Fibroblast of the aortic adventitia (primary cell): Measurements from ENCODE around the gene ECE1. TPM values are rescaled to one million over a fixed set of nuclear protein-coding genes. Genes with fewer than 3 reads are reported as not detected.

Experiments
- DNase-seq: peaks from one replicate; pipeline ENCODE4 v3.0.0-alpha.2; 2010; ENCODE audit warnings: low read depth
- H3K4me3 ChIP-seq: 2 replicates; pipeline ENCODE4 v1.5.1; 2011; ENCODE audit warnings: low read depth, mild to moderate bottlenecking, control low read depth, low read length, moderate library complexity
- total RNA-seq: library from RNA; depleted of rRNA; stranded (reverse); fragments of >200 nt; gene quantifications from 2 replicates; pipeline ENCODE4 v1.2.3, GENCODE V29; 2012; ENCODE audit warnings: low replicate concordance
- TF ChIP-seq, protein P1 (sequence below): IDR thresholded peaks from 2 replicates; pipeline ENCODE4 v1.5.1; 2011; ENCODE audit warnings: mild to moderate bottlenecking, low read length, control low read depth, inconsistent platforms; ENCODE audit not compliant: insufficient read depth

The ECE1 gene
- total RNA-seq, 1 donor = 90.4 TPM

GRCh38 chr1:21325231-21325718 is 35.0 kb upstream of the ECE1 start:
- no peak for DNase-seq

DNA sequence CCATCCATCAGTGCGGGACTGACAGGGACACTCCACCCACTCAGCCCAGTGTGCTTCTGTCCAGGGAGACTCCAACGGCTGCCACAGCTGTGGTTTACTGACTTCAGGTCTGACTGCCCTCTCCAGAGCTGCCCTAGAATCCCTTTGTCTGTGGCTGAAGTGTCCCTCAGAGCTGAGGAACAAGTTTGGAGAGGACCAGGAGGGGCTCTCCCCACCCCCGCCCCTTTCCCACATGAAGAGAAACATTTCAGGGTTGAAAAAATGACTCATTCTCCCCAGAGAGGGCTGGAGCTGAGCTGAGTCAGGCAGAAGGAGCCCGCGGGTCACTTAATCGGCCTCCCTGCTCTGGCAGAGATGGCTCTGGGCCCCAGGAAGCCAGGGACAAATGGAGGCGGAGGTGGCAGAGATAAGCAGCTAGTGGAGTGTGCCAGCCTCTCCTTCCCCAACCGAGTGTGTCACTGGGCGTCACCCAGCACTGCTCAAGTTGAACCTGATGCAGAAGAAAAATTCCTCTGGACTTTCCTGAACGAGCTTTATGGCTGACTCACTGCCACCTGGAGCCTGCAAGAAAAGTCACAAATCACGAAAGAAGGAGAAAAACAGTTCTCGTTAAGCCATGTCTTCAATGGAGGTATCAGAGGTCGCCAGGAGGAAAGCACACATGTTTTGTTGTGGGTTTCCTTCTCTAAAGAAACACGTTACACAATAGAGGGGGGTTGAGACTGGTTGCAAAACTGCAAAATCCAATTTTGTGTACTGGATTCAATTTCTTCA is 34.3 kb upstream of the ECE1 start:
- peak; percentile 94 for DNase-seq
- H3K4me3 ChIP-seq = no peak overlapping the region
- TF ChIP-seq, protein P1, sequence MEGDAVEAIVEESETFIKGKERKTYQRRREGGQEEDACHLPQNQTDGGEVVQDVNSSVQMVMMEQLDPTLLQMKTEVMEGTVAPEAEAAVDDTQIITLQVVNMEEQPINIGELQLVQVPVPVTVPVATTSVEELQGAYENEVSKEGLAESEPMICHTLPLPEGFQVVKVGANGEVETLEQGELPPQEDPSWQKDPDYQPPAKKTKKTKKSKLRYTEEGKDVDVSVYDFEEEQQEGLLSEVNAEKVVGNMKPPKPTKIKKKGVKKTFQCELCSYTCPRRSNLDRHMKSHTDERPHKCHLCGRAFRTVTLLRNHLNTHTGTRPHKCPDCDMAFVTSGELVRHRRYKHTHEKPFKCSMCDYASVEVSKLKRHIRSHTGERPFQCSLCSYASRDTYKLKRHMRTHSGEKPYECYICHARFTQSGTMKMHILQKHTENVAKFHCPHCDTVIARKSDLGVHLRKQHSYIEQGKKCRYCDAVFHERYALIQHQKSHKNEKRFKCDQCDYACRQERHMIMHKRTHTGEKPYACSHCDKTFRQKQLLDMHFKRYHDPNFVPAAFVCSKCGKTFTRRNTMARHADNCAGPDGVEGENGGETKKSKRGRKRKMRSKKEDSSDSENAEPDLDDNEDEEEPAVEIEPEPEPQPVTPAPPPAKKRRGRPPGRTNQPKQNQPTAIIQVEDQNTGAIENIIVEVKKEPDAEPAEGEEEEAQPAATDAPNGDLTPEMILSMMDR = no peak

More at GRCh38 chr1:21325231-21325718, 35.0 kb upstream of the ECE1 start:
- H3K4me3 ChIP-seq = peak overlapping the region; percentile 35
- TF ChIP-seq, protein P1 = no peak

DNA sequence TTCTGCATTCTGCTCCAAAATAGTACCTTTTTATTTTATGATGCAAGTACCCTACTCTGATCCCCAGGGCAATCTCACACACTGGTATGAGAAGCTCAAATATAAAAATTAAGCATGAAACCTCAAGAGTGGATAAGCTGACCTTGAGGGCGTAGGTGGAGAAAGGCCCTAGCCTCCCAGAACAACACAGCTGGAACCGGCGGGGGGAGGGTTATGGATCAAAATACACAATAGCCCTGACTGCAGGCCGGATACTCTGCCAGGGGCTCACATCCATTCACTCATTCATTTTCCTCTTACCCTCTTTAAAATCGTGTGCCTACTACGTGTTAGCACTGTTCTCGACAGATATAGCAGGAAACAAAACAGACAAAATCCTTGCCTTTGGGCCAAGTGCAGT is 32.8 kb upstream of the ECE1 start:
- TF ChIP-seq, protein P1 = no peak
- DNase-seq = peak; percentile 59
- no peak overlapping the region for H3K4me3 ChIP-seq

GRCh38 chr1:21322681-21323016 is 32.4 kb upstream of the ECE1 start:
- TF ChIP-seq, protein P1 = no peak
- no peak for DNase-seq
- H3K4me3 ChIP-seq = no peak overlapping the region

GRCh38 chr1:21321963-21322680 is 31.9 kb upstream of the ECE1 start:
- no peak for DNase-seq
- H3K4me3 ChIP-seq = no peak overlapping the region
- TF ChIP-seq, protein P1 = peak; percentile 29

- TF ChIP-seq, protein P1 = no peak
- no peak overlapping the region for H3K4me3 ChIP-seq
- peak; percentile 61 for DNase-seq
Measured at GRCh38 chr1:21320410-21321108, 30.3 kb upstream of the ECE1 start.
